ENCODE measurements around the gene FOXC1.

FOXC1 gene

GRCh38 chr6:1624851-1625781 lies 15.4 kb downstream of the FOXC1 start:
- DNase-seq, result no peak

DNA sequence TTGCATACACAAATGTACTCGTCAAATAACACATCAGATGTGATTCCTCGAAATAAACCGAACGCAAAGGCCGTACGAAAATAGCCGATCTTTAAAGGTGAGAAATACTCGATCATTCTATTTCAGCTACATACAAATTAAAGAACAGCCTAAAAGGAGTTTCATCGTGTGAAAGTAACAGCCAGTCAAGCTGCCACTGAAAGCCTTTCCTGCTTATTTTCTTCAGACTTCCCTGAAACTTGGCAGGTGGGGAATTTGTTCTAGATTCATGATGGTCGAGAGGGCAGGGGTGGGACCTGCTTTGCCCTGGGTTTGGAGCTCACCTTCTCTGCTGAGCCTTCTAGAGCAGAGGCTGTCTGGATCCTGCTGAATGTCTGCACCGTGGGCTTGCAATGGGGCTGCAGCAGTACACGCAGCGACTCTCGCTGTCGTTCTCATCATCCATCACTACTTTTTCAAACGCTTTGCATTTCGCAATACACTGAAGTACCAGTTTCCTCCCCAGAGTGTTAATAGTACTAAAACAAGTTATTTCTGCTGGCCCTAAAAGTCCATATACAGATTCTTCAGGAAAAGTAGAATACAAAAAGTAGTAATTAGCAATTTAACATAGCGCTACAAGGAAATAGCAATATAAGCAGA lies 16.2 kb downstream of the FOXC1 start:
- DNase-seq, result no peak

- DNase-seq, result no peak
Observed at GRCh38 chr6:1626481-1626880, 16.8 kb downstream of the FOXC1 start.

- no peak for DNase-seq
Observed at GRCh38 chr6:1627827-1628560, 18.3 kb downstream of the FOXC1 start.

DNA sequence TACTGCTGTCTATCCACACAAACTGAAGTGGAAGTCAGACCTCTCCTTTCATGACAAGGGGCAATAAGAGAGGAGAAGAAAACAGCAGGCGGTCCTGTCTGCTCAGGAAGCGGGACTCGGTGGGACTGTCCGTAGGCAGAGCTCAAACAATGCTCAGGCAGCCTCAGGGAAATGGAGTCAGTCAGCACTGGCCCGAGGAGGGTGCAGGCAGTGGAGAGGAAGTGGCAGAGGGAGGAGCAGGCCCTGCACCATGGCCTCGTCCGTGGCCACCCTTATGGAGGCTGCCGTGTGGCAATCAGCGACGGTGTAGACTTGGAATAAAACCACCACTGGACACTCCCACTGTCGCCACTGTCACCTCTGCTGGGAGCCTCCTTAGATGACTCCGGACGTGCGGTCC lies 19.6 kb downstream of the FOXC1 start:
- no peak for DNase-seq

GRCh38 chr6:1630212-1630770 lies 20.6 kb downstream of the FOXC1 start:
- DNase-seq, result no peak

- no peak for DNase-seq
Observed at GRCh38 chr6:1630771-1631217, 21.1 kb downstream of the FOXC1 start.

GRCh38 chr6:1631251-1631650 lies 21.5 kb downstream of the FOXC1 start:
- no peak for DNase-seq

DNA sequence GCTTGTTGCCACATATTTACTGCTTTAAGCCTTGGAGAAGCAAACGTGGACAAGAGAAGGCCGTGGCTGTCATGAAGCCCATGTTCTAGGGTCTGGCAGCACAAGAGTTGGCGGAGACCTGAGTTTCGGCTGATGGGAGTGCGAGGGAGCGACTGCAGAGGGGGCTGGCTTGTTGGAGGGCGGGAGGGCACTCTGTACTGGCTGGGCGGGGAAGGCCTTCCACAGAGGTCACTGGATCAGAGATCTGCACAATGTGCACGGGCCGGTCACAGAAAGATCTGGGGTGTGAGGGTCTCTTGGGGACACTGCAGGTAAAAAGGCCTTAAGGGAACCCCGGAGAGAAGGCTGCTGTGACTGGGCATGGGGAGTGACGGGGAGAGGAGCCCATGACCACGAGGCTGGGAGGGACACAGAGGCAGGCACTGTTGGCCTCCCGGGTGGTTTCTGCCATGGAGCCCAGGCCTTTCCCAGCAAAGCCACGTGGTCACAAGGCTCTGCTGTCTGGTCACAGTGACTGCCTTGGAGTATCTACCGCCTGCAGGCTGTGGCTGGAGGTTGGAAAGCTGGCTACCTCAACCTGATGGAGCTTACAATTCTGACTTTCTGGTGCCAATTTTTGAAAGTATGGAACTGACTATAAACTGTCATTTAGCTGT lies 23.8 kb downstream of the FOXC1 start:
- no peak for DNase-seq

GRCh38 chr6:1634081-1634480 lies 24.4 kb downstream of the FOXC1 start:
- no peak for DNase-seq

- DNase-seq, result no peak
Observed at GRCh38 chr6:1635305-1636010, 25.7 kb downstream of the FOXC1 start.

- DNase-seq, result no peak
Observed at GRCh38 chr6:1636272-1636825, 26.6 kb downstream of the FOXC1 start.

GRCh38 chr6:1636971-1637871 lies 27.5 kb downstream of the FOXC1 start:
- DNase-seq, result no peak

GRCh38 chr6:1639430-1639829 lies 29.7 kb downstream of the FOXC1 start:
- no peak for DNase-seq

DNA sequence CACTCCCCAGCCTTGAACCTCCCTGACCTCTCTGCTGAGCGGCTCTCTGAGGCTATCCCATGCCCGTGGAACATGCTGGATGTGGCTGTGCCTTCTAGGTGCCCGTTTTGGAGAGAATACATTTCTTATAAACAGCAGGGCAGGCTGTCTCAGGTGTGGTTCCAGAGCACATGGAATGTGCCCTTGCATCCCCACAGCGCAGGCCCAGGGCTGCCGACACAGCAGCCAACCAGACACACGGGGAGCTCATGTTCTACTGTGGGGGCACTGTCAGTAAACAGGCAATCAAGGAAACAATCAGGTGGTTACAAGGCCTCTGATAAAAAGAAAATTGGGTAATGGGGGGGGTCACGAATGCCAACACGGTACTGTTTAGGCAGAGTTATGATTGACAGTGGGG lies 30.8 kb downstream of the FOXC1 start:
- no peak for DNase-seq

DNA sequence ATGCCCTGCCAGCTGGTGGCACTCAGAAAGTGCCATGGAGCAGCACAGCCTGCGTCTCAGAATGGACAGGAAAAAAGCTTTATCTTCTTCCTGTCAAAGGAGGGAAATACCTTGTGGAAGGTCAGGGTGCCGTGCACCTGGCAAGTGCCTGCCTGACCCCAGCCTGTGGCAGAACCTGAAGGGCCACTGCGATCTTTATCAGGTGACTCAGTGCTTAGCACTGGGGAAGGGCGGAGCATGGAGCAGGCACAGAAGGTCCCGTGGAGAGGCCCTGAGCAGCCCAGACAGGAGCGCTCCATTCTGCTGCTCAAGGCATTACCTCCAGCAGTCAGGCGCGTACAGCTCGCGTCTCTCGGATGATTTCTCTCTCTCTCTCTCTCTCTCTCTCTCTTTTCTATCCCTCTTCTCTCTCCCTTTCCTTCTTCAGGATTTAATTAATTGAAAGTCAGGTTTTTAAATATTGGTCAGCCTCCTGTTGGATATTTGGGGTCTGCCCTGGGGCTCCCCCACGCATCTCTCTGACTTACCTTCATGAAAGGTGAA lies 31.7 kb downstream of the FOXC1 start:
- no peak for DNase-seq

DNA sequence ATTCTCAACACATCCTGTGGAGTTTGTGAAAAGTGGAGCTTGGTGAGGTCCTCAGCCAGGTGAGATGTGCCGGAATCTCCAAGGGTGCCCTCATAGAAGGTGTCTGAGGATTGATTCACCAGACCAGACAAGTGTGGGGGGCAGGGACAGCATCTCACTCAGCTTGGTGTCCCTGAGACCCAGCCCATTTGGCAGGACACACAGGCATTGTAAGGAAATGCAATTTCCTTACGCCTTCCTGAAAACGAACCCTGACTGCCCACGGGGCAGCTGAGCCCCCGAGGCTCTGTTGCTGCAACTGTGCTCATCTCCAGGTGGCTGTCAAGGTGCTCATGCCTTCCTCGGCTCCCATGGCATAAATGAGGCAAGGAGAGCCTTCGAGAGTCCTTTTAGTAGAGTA lies 33.4 kb downstream of the FOXC1 start:
- DNase-seq, result no peak

- DNase-seq, result no peak
Observed at GRCh38 chr6:1643830-1644445, 34.2 kb downstream of the FOXC1 start.

DNA sequence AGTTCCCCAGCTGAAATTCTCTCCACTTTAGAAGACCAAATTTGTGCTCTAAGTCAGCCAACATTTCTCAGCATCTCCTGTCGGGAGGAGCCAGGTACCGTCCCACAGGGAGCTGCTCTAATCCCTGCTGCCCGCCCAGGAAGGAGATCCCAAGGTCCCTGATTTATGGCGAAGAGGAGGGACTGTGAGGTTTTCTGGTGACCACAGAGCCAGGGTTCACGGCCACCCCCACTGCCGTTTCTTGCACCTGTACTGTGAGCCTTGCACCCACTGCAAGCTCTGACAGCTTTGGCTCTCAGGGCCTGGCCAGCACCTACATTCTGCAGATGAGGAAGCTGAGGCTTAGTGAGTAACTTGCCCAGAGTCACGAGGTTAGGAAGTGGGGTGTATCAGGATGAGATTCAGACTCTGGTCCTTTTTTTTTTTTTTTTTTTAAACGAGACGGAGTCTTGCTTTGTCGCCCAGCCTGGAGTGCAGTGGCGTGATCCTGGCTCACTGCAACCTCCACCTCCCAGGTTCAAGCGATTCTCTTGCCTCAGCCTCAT lies 34.9 kb downstream of the FOXC1 start:
- DNase-seq, result no peak
